ENCODE measurements around the gene TSEN15. TPM values are rescaled to one million over a fixed set of nuclear protein-coding genes. Genes with fewer than 3 reads are reported as not detected.

The TSEN15 gene
- polyA plus RNA-seq (ENCODE audit: insufficient read length), result 49.3 TPM
- long read RNA-seq, donor 1, transcript TSEN15-208 (4 exons, 2,219 nt), result minor isoform, 5 of 25 reads
- long read RNA-seq, donor 1, transcript TSEN15-216 (5 exons, 1,986 nt), result major isoform, 12 of 25 reads
- long read RNA-seq, donor 1, partial matches to known transcripts, result 5 of 25 reads
- long read RNA-seq, donor 1, other reads (novel, unspliced or antisense), result 0 of 25 reads
- long read RNA-seq, donor 2, transcript TSEN15-208 (4 exons, 2,219 nt), result minor isoform, 5 of 26 reads
- long read RNA-seq, donor 2, transcript TSEN15-216 (5 exons, 1,986 nt), result major isoform, 7 of 26 reads
- long read RNA-seq, donor 2, partial matches to known transcripts, result 9 of 26 reads
- long read RNA-seq, donor 2, other reads (novel, unspliced or antisense), result 0 of 26 reads
- long read RNA-seq, donor 3, transcript TSEN15-216 (5 exons, 1,986 nt), result major isoform, 7 of 16 reads
- long read RNA-seq, donor 3, partial matches to known transcripts, result 0 of 16 reads
- long read RNA-seq, donor 3, other reads (novel, unspliced or antisense), result 0 of 16 reads
- long read RNA-seq, donor 4, partial matches to known transcripts, result 0 of 1 reads
- long read RNA-seq, donor 4, other reads (novel, unspliced or antisense), result 0 of 1 reads
- long read RNA-seq, donor 5, transcript TSEN15-203 (4 exons, 1,844 nt), result minor isoform, 7 of 55 reads
- long read RNA-seq, donor 5, transcript TSEN15-216 (5 exons, 1,986 nt), result minor isoform, 7 of 55 reads
- long read RNA-seq, donor 5, transcript TSEN15-208 (4 exons, 2,219 nt), result major isoform, 9 of 55 reads
- long read RNA-seq, donor 5, partial matches to known transcripts, result 31 of 55 reads
- long read RNA-seq, donor 5, other reads (novel, unspliced or antisense), result 0 of 55 reads
- long read RNA-seq, donor 6, transcript TSEN15-216 (5 exons, 1,986 nt), result major isoform, 12 of 35 reads
- long read RNA-seq, donor 6, transcript TSEN15-208 (4 exons, 2,219 nt), result minor isoform, 10 of 35 reads
- long read RNA-seq, donor 6, transcript TSEN15-203 (4 exons, 1,844 nt), result minor isoform, 5 of 35 reads
- long read RNA-seq, donor 6, partial matches to known transcripts, result 5 of 35 reads
- long read RNA-seq, donor 6, other reads (novel, unspliced or antisense), result 0 of 35 reads
- long read RNA-seq, donor 7, transcript TSEN15-208 (4 exons, 2,219 nt), result minor isoform, 10 of 42 reads
- long read RNA-seq, donor 7, transcript TSEN15-203 (4 exons, 1,844 nt), result minor isoform, 5 of 42 reads
- long read RNA-seq, donor 7, transcript TSEN15-216 (5 exons, 1,986 nt), result major isoform, 12 of 42 reads
- long read RNA-seq, donor 7, partial matches to known transcripts, result 5 of 42 reads
- long read RNA-seq, donor 7, other reads (novel, unspliced or antisense), result 0 of 42 reads
- long read RNA-seq, donor 8, transcript TSEN15-216 (5 exons, 1,986 nt), result major isoform, 5 of 16 reads
- long read RNA-seq, donor 8, transcript TSEN15-208 (4 exons, 2,219 nt), result major isoform, 5 of 16 reads
- long read RNA-seq, donor 8, partial matches to known transcripts, result 0 of 16 reads
- long read RNA-seq, donor 8, other reads (novel, unspliced or antisense), result 0 of 16 reads

DNA sequence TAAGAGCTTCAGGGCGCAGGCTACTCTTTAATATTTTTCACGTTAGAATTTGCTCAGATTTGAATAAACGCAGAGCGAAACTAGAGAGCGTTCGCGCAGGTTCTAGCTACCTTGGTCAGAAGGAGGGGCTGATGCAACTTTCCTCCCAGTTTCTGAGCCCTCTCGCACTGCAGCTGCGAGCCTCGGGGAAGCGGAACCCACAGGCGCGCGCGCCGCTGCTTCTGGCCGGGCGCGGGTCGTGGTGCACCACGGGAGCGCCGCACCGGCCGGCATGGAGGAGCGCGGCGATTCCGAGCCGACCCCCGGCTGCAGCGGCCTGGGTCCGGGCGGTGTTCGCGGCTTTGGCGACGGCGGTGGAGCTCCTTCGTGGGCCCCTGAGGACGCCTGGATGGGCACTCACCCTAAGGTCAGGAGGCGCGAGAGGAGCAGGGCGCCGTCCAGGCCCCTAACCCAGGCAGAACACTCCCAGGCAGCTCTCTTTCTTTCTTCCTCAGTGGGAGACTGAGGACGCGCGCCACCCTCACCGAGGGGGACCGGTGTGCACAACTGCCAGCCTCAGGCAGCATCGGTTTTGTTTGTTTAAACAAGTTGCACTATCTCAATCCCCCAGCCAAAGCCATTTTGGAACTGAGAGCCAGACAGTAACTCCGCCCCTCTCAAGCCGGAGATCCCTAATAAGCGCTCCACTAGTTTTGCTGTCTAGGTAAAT is at the start of gene TSEN15:
Gene TSEN15, plus strand, starts transcription at position 246 of the 709 bp plus-strand sequence. Its CDS starts 26 bp downstream, at position 272.
- DNase-seq, result peak; percentile 80

DNA sequence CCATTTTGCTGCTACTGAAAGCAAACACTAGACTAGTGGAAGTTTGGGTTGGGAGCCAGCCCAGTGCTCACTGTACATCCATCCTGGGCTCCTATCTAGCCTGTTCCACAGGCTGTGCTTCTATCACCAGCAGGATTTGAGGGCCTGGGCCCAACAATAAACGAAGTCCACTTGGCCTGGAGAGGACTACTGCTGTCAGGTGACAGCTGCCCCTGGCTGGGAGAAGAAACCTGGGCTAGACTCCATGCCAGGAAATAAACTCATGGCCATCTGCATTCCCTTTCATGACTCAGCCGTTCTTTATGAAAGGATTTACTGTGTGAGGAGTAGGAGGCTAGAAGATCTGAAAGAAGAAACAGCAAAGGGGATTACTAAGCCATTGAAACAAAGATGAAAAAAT is 49.5 kb upstream of the TSEN15 start:
- no peak for DNase-seq

DNA sequence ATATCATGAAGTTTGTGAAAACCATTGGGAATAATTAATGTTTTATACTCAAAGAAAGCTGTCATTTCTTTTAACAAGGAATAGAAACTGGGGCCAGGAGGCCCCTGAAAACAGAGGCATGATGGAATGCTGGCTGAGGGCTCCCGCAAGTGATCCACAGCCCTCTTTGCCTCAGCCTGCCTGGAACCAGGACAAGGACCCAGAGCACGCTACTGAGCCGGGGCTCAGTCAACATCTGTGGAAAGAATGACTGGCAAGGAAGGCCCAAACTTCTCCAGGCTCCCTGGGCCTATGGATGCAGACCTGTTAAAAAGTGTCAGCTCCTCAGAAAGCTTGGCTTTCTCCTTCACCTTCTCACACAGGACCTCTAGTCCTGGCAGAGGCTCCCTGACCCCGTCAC is 46.6 kb upstream of the TSEN15 start:
- no peak for DNase-seq

DNA sequence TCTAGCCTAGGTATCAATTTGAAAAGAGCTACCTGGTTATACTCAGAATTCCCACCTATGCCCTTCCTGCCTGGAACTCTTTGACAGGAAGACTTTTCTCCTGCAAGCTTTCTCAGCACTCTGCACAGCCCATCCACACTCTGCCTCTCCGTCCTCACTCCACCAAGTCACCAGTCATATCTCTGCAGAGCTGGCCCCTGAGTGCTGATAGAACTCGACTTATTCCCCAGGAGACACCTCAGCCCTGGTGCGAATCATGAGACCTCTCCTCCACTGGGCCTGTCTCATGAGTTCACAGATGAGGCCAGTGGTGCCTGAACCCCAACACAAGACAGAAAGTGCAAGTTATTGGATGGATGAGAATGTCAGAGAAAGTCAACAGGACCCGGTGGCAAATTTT is 46.0 kb upstream of the TSEN15 start:
- no peak for DNase-seq

DNA sequence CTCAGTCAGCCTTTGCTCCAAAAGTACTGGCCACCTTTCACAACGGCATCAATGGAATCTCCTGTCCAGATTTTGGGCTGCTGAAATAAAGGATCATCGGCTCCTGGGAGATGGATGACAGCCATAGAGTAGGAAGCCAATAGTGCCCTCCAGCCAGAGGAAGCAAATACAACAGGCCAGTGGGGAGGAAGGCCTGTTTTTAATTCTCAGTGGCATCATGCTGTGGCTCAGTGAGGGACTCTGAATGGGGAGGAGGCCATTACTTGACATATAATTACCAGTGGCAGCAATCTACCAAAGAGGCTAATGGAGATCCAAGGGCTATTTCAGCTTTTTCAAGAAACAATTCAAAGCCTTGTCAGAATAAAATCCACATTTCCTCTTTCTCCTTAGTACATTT is 40.7 kb upstream of the TSEN15 start:
- no peak for DNase-seq

DNA sequence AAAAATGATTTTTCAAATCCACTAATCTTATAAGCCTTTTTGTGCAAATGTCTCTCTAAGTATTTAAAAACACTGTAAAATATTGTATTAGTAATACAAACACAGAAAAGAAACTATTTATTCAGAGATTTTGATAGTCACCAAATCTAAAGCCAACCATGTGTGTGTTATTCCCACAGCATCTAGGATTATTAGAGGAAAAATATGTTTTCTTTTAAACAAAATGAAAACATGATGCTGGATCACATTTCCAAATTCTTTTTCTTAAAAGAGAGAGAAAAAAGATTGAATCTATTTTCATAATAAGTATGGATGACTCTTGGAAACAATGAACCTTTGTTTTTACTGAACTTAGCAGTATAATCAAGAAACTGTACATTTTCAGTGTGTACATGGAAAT is 39.3 kb upstream of the TSEN15 start:
- DNase-seq, result no peak

DNA sequence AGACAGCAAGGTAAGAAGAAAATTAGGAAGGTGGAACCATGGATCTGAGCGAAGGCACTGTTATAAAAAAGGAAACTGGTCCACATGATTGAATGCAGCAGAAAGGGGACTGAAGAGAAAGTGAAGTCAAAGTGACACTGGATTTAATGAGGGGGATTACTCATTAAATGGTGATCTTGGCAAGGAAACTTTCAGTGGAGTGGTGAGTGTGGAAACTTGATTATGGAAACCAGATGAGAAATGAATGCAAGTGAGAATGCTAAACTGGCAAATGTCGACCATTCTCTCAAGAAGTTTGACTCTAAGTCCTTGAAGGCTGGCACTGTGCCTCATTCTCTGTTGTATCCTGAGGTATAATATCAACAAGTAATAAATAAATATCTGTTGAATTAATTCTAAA is 37.3 kb upstream of the TSEN15 start:
- DNase-seq, result no peak

DNA sequence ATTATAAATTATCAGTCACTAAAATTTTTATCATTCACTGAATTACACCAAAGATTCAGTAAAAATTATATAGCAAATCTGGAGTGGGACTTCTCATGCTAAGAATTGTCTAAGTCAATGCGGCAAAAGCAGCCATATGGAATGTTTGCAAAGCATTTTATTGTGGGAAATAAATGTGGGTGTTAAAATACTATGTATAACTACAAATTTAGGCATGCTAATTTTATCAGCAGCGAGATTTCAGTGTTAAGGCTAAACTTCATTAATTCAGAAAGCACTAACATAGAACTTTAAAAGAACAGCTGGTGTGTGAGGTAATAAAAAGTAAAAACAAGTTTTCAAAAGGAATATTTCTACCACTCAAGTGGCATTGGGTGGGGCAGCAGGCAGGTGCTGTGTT is 35.4 kb upstream of the TSEN15 start:
- no peak for DNase-seq

DNA sequence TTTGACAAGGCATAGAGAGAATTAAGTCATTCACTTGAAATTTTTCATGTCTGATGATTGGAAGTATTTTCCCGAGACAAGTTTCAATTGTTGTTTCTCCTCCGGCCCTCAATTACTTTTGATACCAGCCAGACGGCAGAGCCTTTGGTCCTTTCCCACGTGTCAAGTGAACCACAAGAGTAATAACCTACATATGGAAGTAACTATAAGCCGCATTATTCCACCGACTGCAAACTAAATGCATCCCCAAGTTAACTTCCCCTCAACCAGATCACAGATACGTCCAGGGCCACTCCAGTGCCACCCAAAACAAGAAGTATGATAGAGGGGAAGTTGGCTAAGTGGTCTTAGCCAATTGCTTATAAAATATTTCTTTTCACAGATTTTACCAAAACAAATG is 34.2 kb upstream of the TSEN15 start:
- DNase-seq, result no peak

DNA sequence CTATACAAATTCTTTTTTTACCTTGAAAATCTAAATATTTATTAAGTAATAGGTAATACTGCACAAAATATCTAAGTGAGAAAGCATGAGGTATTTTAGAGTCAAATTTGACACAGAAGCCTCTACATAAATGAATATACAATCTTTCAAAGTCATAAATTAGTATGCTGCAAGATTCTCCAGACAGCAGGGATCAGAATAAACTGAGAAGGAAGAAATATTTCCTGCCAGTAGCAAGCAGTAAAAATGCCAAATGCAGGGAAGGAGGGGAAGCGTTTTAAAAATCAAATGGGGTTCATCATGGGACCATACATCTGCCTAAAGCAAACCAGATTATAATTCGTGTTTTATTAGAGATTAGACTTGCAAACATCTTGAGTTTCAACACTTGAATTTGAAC is 32.9 kb upstream of the TSEN15 start:
- DNase-seq, result no peak

DNA sequence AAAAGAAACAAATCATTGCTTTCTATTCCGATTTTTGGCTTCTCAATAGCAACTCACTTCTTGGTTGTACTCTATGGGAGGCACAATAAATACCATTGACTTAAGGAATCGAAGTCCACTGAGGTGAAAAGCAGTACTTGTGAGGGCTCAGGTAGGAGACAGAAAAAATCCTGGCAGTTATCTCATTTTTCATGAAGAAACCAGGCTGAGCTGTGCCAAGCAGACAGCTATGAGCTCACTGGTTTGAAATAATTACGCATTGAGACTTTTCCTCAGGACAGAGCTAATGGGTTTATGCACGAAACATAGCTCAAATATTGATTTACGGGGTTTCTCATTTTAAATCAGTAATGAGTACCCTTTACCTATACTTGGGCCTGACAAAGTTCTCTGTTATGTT is 32.5 kb upstream of the TSEN15 start:
- no peak for DNase-seq

DNA sequence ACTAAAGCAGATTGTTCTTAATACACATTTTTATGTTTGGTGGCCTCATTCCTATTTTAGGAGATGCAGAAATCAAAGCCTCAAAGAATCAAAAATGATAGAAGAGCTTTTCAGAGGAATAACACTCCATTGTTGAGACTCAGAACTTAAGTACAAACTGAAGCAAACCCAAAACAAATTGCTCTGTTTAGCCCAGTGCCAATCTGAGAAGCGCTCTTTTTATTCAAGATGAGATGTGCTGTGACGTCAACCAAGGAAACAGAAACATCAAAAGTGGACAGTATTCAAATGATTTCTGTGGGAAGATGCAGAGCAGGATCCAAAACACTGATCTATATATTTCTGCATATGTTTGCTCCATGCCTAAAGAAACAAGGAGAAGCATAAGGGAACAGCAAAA is 32.0 kb upstream of the TSEN15 start:
- DNase-seq, result no peak

DNA sequence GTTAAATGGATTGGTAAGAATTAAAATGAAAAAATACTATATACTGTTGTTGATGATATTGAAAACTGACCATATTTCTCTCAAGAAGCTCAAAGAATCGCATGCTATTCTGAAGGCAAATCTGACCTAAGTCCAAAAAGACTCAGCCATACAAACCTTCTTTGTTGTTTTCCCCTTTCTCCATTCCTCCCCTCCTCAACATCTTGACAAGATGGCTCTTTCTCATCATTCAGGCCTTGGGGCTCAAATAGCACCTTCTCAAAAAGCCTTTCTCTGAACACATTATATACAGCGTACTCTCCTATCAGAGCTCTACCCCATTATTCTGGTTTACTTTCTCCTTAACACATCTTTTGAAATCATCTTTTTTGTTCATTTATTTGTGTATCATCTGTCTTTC is 31.2 kb upstream of the TSEN15 start:
- no peak for DNase-seq

DNA sequence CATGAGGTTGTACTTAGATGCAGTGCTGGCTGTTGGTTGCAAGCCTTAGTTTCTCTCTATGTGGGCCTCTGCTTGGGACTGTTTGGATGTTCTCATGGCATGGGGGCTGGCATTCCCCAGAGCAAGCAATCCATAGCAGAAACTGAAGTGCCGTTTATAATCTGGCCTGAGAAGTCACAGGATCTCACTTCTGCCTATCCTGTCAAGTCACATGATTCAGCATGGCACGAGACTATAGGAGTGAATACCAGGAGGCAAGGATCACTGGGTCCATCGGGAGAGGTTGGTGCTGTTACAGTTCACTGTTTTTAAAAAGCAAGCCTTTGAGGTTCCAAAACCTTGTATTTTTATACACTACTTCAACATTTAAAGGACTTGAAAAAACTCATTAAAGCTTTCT is 30.7 kb upstream of the TSEN15 start:
- no peak for DNase-seq

DNA sequence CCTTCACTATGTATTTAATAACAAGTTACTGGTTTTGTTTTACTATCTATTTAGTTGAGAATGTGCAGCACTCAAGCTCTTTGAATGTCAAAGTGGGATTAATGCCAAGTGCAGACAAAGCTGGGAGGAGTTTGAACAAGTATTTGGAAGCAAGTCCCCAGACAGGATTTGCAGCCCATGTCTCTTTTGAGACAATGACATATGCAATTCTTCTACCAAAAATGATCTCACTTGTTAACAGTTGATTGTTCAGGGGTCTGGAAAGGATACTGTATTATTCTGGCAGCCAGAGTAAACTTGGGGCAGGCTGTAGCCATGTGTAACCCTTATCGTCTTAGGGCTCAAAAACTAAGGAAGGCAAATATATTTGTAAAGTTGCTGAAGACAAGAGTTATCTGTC is 29.8 kb upstream of the TSEN15 start:
- DNase-seq, result peak; percentile 44

DNA sequence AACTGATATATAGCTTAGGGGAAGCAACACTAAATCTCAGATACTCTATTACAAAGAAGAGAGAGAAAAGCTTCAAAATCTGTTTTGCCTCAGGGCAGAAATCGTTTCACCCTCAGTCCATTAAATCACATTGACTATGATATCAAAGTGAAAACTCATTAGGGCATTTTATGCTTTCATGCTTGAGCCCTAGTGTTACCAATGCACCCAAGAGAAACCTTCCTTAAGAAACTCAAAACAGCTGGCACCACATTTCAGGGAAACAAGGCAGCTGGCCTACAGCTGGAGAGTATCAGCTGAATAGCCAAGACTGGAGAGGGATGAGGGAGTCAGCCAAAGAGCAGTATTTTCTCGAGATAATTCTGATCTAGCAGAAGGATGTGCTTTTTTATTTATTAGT is 28.9 kb upstream of the TSEN15 start:
- DNase-seq, result peak; percentile 83

DNA sequence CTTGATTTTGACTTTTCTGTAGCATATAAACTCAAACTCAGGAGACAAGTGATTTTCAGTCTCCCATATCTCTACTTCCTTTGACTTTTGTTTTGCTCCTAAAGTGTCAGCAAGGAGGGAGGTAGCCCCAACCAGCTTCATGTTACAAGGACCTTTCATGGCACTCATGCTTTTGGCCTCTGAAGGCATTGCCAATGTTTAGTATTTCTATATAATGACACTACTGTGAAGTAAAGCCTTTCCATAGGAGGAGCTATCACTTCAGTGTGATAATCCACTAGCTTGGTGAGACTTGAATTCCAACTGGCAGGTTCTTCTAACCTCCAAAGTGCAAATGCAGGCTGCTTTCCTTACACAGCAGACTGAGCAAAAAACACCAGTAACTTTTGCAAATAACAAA is 28.4 kb upstream of the TSEN15 start:
- DNase-seq, result peak; percentile 28

DNA sequence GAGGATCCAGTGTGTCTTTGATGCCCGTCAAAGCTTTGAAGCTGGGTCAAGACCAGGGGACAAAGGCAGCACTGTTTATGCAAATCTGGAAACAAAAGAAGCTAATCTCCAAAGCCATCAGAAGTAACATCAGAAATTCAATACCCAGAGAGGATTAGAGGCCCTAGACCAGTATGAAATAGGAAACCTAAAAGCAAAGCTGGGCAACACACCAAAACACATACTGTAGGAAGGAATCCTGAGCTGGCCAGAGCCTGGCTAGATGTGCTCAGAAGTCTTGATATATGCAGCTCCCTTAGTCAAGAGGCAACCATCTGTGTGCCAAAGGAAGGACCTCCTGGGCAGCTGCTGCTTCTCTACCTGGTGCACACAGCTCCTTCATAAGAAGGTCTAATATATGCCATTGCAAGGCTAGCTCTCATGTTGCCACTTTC is 26.3 kb upstream of the TSEN15 start:
- peak; percentile 25 for DNase-seq

DNA sequence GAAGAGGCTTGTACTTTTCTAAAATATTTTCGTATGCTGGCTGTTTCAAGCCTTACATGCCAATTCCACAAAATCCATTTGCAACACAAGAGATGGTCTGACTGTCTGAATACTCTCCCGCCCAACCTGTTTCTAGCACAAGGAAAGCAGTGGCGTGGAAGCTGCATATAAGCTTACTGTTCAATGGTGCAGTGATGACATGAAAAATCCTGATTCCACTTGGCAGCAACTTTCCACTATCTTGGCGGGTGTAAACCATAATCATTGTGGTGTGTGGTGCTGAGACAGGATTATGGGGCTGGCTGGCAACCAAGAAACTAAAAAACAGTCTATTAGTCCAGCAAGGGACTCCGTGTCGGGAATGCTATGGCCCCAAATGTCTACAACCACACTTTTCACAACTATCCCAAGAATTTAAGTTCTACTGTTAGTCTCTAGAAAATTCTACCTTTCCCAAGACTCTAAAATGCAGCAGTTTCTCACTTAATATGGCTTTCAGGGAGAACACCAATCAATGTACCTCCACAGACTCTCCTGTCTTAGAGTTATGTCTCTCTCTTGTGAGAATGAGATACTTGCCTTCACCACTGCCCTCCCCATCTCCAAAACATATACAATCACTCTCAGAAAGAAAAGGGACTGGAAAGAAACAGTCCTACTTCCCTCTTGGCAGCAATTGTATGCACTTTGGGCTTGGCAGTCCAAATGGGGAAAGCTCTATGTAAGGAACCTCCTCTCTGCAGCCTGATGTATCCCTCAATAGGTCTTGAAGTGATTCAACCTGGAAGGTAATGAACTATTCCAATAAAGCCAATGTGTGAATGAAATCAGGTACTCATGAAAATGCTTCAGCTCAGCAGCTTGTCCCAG is 23.5 kb upstream of the TSEN15 start:
- DNase-seq, result no peak

Data from left kidney (tissue), 8 donors.